Hepatocyte (in vitro differentiated cells): ENCODE data around the gene DACT2.
"Not testable (repeated sequence)": the region's sequence is repeated elsewhere in the genome, so short reads cannot be mapped to it uniquely, and the experiment has no call there.

Source experiments
- EZH2 ChIP-seq: fragments of 200-600 bp; sonication (generic); IDR thresholded peaks from 2 replicates; pipeline ENCODE4 v1.6.1; 2016; ENCODE audit warnings: antibody characterized with exemption, mild to moderate bottlenecking, borderline replicate concordance
- EZH2phosphoT487 ChIP-seq: fragments of 200-600 bp; sonication (generic); IDR thresholded peaks from one replicate; pipeline ENCODE4 v1.6.1; 2018; ENCODE audit warnings: antibody characterized with exemption, mild to moderate bottlenecking, low read depth, moderate library complexity; ENCODE audit not compliant: unreplicated experiment, severe bottlenecking
- TF ChIP-seq, protein P1 (sequence below): fragments of 200-600 bp; sonication (generic); IDR thresholded peaks from 2 replicates; pipeline ENCODE4 v1.5.1; 2016; ENCODE audit warnings: antibody characterized with exemption, mild to moderate bottlenecking; ENCODE audit not compliant: poor library complexity

DNA sequence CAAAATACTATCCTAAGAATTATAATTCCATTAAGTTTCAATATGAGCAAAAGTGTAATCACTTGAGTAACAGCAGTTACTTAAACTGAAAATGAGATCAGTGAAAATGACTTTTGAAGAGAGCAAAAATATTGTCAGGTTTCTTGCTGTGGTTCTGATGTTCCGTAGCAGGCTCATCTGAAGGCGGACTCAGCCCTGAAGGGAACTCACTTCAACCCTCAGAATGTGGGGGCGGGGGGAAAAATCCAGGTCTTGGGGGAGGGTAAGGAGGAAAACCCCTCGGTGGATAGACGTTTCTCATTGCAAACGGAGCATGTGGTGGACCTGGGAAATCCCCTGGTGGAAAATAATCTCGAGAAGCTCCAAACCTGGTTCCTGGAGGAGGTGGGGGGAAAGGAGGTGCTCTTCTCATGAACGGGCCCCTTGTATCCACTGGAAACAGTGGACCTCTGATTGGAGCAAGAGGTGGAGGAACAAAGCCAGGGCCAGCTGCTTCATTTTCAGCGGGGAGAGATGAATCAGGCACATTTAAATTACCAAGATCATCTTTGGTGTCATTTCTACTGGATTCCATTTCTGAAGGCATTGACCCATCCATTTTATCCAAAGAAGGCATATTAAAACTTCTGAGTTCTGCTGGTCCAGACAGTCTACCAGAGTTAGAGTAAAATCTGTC, 32.7 kb downstream of the DACT2 start:
- TF ChIP-seq, protein P1, sequence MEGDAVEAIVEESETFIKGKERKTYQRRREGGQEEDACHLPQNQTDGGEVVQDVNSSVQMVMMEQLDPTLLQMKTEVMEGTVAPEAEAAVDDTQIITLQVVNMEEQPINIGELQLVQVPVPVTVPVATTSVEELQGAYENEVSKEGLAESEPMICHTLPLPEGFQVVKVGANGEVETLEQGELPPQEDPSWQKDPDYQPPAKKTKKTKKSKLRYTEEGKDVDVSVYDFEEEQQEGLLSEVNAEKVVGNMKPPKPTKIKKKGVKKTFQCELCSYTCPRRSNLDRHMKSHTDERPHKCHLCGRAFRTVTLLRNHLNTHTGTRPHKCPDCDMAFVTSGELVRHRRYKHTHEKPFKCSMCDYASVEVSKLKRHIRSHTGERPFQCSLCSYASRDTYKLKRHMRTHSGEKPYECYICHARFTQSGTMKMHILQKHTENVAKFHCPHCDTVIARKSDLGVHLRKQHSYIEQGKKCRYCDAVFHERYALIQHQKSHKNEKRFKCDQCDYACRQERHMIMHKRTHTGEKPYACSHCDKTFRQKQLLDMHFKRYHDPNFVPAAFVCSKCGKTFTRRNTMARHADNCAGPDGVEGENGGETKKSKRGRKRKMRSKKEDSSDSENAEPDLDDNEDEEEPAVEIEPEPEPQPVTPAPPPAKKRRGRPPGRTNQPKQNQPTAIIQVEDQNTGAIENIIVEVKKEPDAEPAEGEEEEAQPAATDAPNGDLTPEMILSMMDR, result not testable (repeated sequence)
- not testable (repeated sequence) for TF ChIP-seq EZH2, EZH2phosphoT487
